A549 (cell line): ENCODE data around the gene B4GALT1. TPM values are rescaled to one million over a fixed set of nuclear protein-coding genes. Genes with fewer than 3 reads are reported as not detected.

Source experiments
- ATAC-seq, 2 experiments: fragments of 200-7000 bp in 1 of 2; fragments of >200 bp in 1 of 2; cut with Nextera tagmentation in 1 of 2; cut with Tn5 transposase in 1 of 2; 3 replicates each; pipeline versions ENCODE4 v1.8.0 to v1.9.1; 2018 to 2020; ENCODE audit warnings: mild to moderate bottlenecking in 1 of 2, moderate library complexity in 1 of 2
- CTCF ChIA-PET: fragments of 300-600 bp; sonication (Branson Sonifier 250); formaldehyde crosslinking; extraction: SDS; loops from one replicate; lab custom pipeline; 2021; ENCODE audit warnings: antibody characterized with exemption, inconsistent platforms; lab: Yijun Ruan, JAX
- POLR2A ChIA-PET: fragments of 350-600 bp; formaldehyde crosslinking; extraction: SDS; loops from one replicate; lab custom pipeline; 2021; ENCODE audit warnings: antibody characterized with exemption, inconsistent platforms; lab: Yijun Ruan, JAX
- DNase-seq, 2 experiments: peaks; one replicate each; pipeline versions ENCODE4 v3.0.0 to v3.0.0-alpha.2; 2011 to 2016; ENCODE audit warnings: low read depth in 1 of 2, low spot score in 1 of 2
- FAIRE-seq: peaks from 2 replicates; lab custom pipeline; 2011; peaks lifted over from hg19 to GRCh38; lab: Jason Lieb, UNC
- H3K27ac ChIP-seq, 2 experiments: fragments of >200 bp; sonication (Bioruptor Twin); formaldehyde crosslinking; 3 replicates each; pipeline ENCODE4 v1.5.1; 2016 to 2017
- H3K4me1 ChIP-seq: fragments of >200 bp; sonication (Bioruptor Twin); formaldehyde crosslinking; 3 replicates; pipeline ENCODE4 v1.6.1; 2016
- H3K4me2 ChIP-seq: fragments of >200 bp; sonication (Bioruptor Twin); formaldehyde crosslinking; 3 replicates; pipeline ENCODE4 v1.6.1; 2016
- H3K4me3 ChIP-seq: fragments of >200 bp; sonication (Bioruptor Twin); formaldehyde crosslinking; 3 replicates; pipeline ENCODE4 v1.5.1; 2016
- H3K9me3 ChIP-seq: fragments of >200 bp; sonication (Bioruptor Twin); formaldehyde crosslinking; 3 replicates; pipeline ENCODE4 v1.6.1; 2016
- ATOH8 ChIP-seq: fragments of 250-450 bp; sonication (Bioruptor Pico); IDR thresholded peaks from 2 replicates; pipeline ENCODE4 v1.5.0; 2020; ENCODE audit warnings: low read depth, mild to moderate bottlenecking, moderate library complexity
- BCL3 ChIP-seq: fragments of >200 bp; sonication (Bioruptor Twin); formaldehyde crosslinking; IDR thresholded peaks from 3 replicates; pipeline ENCODE4 v1.6.1; 2016
- BHLHE40 ChIP-seq: IDR thresholded peaks from 2 replicates; pipeline ENCODE4 v1.6.1; 2012; ENCODE audit warnings: low read depth, low read length, inconsistent platforms
- CBX2 ChIP-seq: fragments of 200-600 bp; sonication (generic); IDR thresholded peaks from 2 replicates; pipeline ENCODE4 v1.6.1; 2016; ENCODE audit warnings: low read depth, mild to moderate bottlenecking, borderline replicate concordance
- CBX8 ChIP-seq: fragments of 200-600 bp; sonication (generic); IDR thresholded peaks from 2 replicates; pipeline ENCODE4 v1.6.1; 2016
- CEBPB ChIP-seq, 2 experiments: fragments of >200 bp in 1 of 2; sonication (Bioruptor Twin) in 1 of 2; formaldehyde crosslinking in 1 of 2; IDR thresholded peaks; 2 replicates each; pipeline ENCODE4 v1.6.1; 2012 to 2016
- EHMT2 ChIP-seq: fragments of 200-600 bp; sonication (generic); IDR thresholded peaks from 2 replicates; pipeline ENCODE4 v1.6.1; 2016; ENCODE audit warnings: antibody characterized with exemption, low read depth, mild to moderate bottlenecking, moderate library complexity
- ELK1 ChIP-seq: fragments of 150-350 bp; IDR thresholded peaks from 2 replicates; pipeline ENCODE4 v1.6.1; 2014; ENCODE audit warnings: low read depth, mild to moderate bottlenecking, low read length
- FOSB ChIP-seq: fragments of 250-450 bp; sonication (Bioruptor Pico); IDR thresholded peaks from 2 replicates; pipeline ENCODE4 v1.5.0; 2020; ENCODE audit warnings: mild to moderate bottlenecking, moderate library complexity
- FOSL2 ChIP-seq, 2 experiments: fragments of 450-650 bp in 1 of 2; fragments of >200 bp in 1 of 2; sonication (Bioruptor Twin) in 1 of 2; formaldehyde crosslinking; IDR thresholded peaks; 2 replicates each; pipeline versions ENCODE4 v1.5.0 to v1.6.1; 2016 to 2020; ENCODE audit warnings: mild to moderate bottlenecking in 1 of 2, moderate library complexity in 1 of 2
- FOXS1 ChIP-seq: fragments of 250-450 bp; sonication (Bioruptor Pico); IDR thresholded peaks from 2 replicates; pipeline ENCODE4 v1.5.0; 2020; ENCODE audit warnings: mild to moderate bottlenecking, moderate library complexity
- HOXA7 ChIP-seq: fragments of 250-450 bp; sonication (Bioruptor Pico); IDR thresholded peaks from 2 replicates; pipeline ENCODE4 v1.5.0; 2020; ENCODE audit warnings: mild to moderate bottlenecking, moderate library complexity
- JUNB ChIP-seq: fragments of >200 bp; sonication (Bioruptor Twin); formaldehyde crosslinking; IDR thresholded peaks from 2 replicates; pipeline ENCODE4 v1.6.1; 2016
- KDM5A ChIP-seq: fragments of 200-600 bp; sonication (generic); IDR thresholded peaks from 2 replicates; pipeline ENCODE4 v1.6.1; 2016; ENCODE audit warnings: antibody characterized with exemption, mild to moderate bottlenecking
- MAFK ChIP-seq: fragments of 450-650 bp; IDR thresholded peaks from 2 replicates; pipeline ENCODE4 v1.6.1; 2014; ENCODE audit not compliant: partially characterized antibody
- MAX ChIP-seq: IDR thresholded peaks from 2 replicates; pipeline ENCODE4 v1.6.1; 2012
- NFE2L2 ChIP-seq: fragments of 150-350 bp; conservative IDR thresholded peaks from 2 replicates; pipeline ENCODE4 v1.6.1; 2014; ENCODE audit warnings: low read length
- NPAS2 ChIP-seq: fragments of 250-450 bp; sonication (Bioruptor Pico); IDR thresholded peaks from 2 replicates; pipeline ENCODE4 v1.8.0; 2022; ENCODE audit warnings: mild to moderate bottlenecking, moderate library complexity, borderline replicate concordance
- NR3C1 ChIP-seq: fragments of >200 bp; sonication (Bioruptor Twin); formaldehyde crosslinking; IDR thresholded peaks from 3 replicates; pipeline ENCODE4 v1.6.1; 2017
- PHF8 ChIP-seq: fragments of 200-600 bp; sonication (generic); IDR thresholded peaks from 2 replicates; pipeline ENCODE4 v1.6.1; 2016; ENCODE audit warnings: low read depth, mild to moderate bottlenecking, antibody characterized with exemption, moderate library complexity, borderline replicate concordance
- POLR2AphosphoS2 ChIP-seq: conservative IDR thresholded peaks from 2 replicates; pipeline ENCODE4 v1.6.1; 2012; ENCODE audit warnings: low read length, improper control_type of control experiment, inconsistent platforms
- RARB ChIP-seq: fragments of 250-450 bp; sonication (Bioruptor Pico); IDR thresholded peaks from 2 replicates; pipeline ENCODE4 v1.8.0; 2021; ENCODE audit warnings: mild to moderate bottlenecking, moderate library complexity
- RCOR1 ChIP-seq: fragments of 150-350 bp; IDR thresholded peaks from 2 replicates; pipeline ENCODE4 v1.6.1; 2014; ENCODE audit warnings: antibody characterized with exemption, low read length, low read depth
- REST ChIP-seq: fragments of 200-600 bp; sonication (generic); IDR thresholded peaks from 2 replicates; pipeline ENCODE4 v1.6.1; 2016; ENCODE audit warnings: antibody characterized with exemption, mild to moderate bottlenecking, moderate library complexity
- RNF2 ChIP-seq: fragments of 200-600 bp; sonication (generic); IDR thresholded peaks from 2 replicates; pipeline ENCODE4 v1.6.1; 2016; ENCODE audit warnings: low read depth, mild to moderate bottlenecking, antibody characterized with exemption, moderate library complexity, borderline replicate concordance
- USF2 ChIP-seq: fragments of 450-650 bp; IDR thresholded peaks from 2 replicates; pipeline ENCODE4 v1.6.1; 2014; ENCODE audit warnings: antibody characterized with exemption
- ZNF302 ChIP-seq: fragments of 250-450 bp; sonication (Bioruptor Pico); IDR thresholded peaks from 2 replicates; pipeline ENCODE4 v1.9.0; 2021; ENCODE audit warnings: inconsistent platforms, mild to moderate bottlenecking, moderate library complexity
- WGBS: methylation state at CpG from one replicate; pipeline ENCODE4 v1.1.6; 2017; ENCODE audit errors: missing lambda C conversion rate; 5-methylcytosine and 5-hydroxymethylcytosine counted together
- polyA plus RNA-seq, 4 experiments: library from polyadenylated mRNA; depleted of rRNA in 3 of 4; stranded (reverse); fragments of >200 nt; fragmentation: RNase III in 1 of 4; extraction: RNeasy Plus Mini Kit Qiagen cat#74134 plus additional on column Dnase treatment in 1 of 4; gene quantifications; 2 replicates in 3 of 4; 3 replicates in 1 of 4; pipeline ENCODE4 v1.2.3, GENCODE V29; 2011 to 2017

The B4GALT1 gene
- polyA plus RNA-seq, 2 of the 4 experiments (the other 2 are of a cell fraction): 167 to 180 TPM

GRCh38 chr9:33155393-33155792 is 11.7 kb downstream of the B4GALT1 start:
- no peak for FAIRE-seq
- no peak for DNase-seq
- Histone ChIP-seq H3K4me3 (no peak overlapping the region), H3K4me1 (peaks cover 98% of the 10 kb centered on the region), H3K9me3 (no peaks in the 10 kb centered on the region), H3K27ac (peak overlapping the region in 1 of 2 experiments; percentile 74; a peak in 2 of 6 replicates)
- ATAC-seq: no peak
- CTCF ChIA-PET: interaction anchor here (0.6 to 1.8 kb wide), 3 partner anchors 19 to 80 kb away, joined by 3 to 10 read pairs (median 3); no protein-coding TSS in a partner anchor
- TF ChIP-seq JUNB (no peak), NFE2L2 (no peak), CBX2 (no peak), RCOR1 (no peak), EHMT2 (no peak), FOSL2 (IDR thresholded peaks at IDR 0.05) (no peak), FOSL2 (CRISPR knock-in tag; IDR thresholded peaks at IDR 0.05) (no peak), NPAS2 (no peak), REST (no peak), CEBPB (IDR thresholded peaks at IDR 0.05) (no peak), MAX (no peak), FOXS1 (CRISPR knock-in tag) (no peak), NR3C1 (no peak), ATOH8 (no peak), BHLHE40 (no peak), ZNF302 (CRISPR knock-in tag) (no peak), CBX8 (no peak)
- TF ChIP-seq, all 56 proteins: peak for 0
- H3K4me2 ChIP-seq: no peak overlapping the region
- 77% methylated on average over 4 of the region's 4 CpGs for WGBS
- POLR2A ChIA-PET: no interaction called here

- ATAC-seq: no peak
- Histone ChIP-seq H3K4me1 (peaks cover 98% of the 10 kb centered on the region), H3K27ac (no peak overlapping the region), H3K9me3 (no peaks in the 10 kb centered on the region), H3K4me2 (0 out of 3 replicates have a peak overlapping the region, but pooled peaks have one; percentile 1), H3K4me3 (no peak overlapping the region)
- 54% methylated on average over 3 of the region's 3 CpGs for WGBS
- no peak for DNase-seq
- TF ChIP-seq MAFK: peak; percentile 96
- TF ChIP-seq HOXA7: no peak
- ChIA-PET POLR2A (no interaction called here), CTCF (interaction anchor here (1.8 kb wide), 1 partner anchor 72 kb away, joined by 10 read pairs; no protein-coding TSS in a partner anchor)
- FAIRE-seq: no peak
These were observed 12.8 kb downstream of the B4GALT1 start for GRCh38 chr9:33154371-33154770.

GRCh38 chr9:33153666-33154065 is 13.5 kb downstream of the B4GALT1 start:
- ChIA-PET POLR2A (no interaction called here), CTCF (no interaction called here)
- H3K4me2 ChIP-seq: no peak overlapping the region
- H3K4me3 ChIP-seq: no peak overlapping the region
- no peaks in the 10 kb centered on the region for H3K9me3 ChIP-seq
- WGBS: 87% methylated on average over 5 of the region's 5 CpGs
- H3K4me1 ChIP-seq: peaks cover 98% of the 10 kb centered on the region
- 0 out of 6 replicates have a peak overlapping the region, but pooled peaks of 1 of the 2 experiments have one; percentile 9 for H3K27ac ChIP-seq
- no peak for FAIRE-seq
- DNase-seq: no peak
- ATAC-seq: no peak
- TF ChIP-seq PHF8 (no peak), KDM5A (no peak), CBX8 (no peak), USF2 (no peak), RARB (CRISPR knock-in tag) (no peak), FOSB (no peak), BCL3 (no peak), HOXA7 (no peak), ELK1 (no peak), POLR2AphosphoS2 (no peak), RNF2 (no peak)
